GM18861 (cell line): ENCODE results near the gene VPS13C.

Experiments
- ATAC-seq: cut with Tn5 transposase; IDR thresholded peaks from one replicate; pipeline ENCODE4 v1.9.1; 2021; ENCODE audit not compliant: unreplicated experiment

Gene VPS13C

DNA sequence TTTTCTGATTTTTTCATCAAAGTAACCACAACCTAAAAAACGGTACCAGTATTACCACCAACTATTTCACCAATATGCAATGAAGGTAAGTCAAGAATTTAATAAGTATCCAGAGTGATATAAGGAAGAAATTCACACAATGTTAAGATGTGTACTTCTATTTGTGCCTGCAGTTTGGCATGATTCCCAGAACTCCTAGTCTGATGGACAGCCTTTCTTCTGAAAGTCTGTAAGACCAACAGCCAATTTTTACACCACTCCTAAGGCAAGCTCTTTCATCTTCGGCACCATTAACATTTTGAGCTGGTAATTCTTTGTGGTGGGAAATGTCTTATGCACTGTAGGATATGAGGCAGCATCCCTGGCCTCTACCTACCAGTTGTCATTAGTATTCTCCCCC lies 108.3 kb downstream of the VPS13C start:
- ATAC-seq: no peak

DNA sequence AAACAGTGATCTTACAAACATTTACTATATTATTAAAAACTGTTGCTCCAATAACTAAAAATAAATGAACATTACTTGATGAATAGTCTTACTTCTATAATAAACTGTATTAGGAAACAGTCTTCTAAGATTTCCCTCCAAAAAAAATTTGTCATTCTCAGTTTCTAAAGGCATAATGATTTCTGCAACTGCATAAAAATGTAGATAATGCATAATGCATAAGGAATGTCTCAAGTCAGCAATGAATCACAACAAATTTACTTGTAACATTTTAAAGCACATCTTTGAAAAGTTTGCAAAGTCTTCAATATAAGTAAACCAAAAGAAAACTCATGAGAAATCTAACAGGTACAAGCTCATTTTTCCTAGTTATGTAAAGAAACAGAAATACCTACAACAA lies 113.5 kb downstream of the VPS13C start:
- ATAC-seq: no peak

DNA sequence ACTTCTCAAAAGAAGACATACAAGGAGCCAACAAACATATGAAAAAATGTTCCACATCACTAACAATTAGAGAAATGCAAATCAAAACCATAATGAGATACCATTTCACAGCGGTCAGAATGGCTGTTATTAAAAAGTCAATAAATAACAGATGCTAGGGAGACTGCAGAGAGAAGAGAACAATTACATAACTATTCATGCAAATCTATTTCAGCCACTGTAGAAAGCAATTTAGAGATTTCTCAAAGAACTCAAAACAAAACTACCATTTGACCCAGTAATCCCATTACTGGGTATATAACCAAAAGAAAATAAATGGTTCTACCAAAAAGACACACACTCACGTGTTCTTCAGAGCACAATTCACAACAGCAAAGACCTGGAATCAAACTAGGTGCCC lies 116.3 kb downstream of the VPS13C start:
- no peak for ATAC-seq

DNA sequence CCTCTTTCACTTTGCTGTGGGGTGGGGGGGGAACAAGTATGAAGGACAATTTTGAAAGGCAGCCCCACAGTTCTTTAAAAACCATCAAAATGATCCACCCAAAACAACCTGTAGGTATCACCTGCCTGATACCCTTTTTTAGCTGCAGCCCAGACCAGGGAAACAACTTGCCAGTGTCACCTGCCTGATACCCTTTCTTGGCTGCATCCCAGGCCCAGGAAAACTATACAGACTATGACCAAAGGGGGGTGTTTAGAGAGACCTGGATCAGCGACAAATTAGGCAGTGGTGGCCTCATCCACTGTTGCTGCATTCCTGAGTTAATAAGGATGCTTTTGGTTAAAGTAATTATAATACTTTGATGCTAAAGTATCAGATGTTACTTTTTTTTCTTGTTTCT lies 122.0 kb downstream of the VPS13C start:
- no peak for ATAC-seq

DNA sequence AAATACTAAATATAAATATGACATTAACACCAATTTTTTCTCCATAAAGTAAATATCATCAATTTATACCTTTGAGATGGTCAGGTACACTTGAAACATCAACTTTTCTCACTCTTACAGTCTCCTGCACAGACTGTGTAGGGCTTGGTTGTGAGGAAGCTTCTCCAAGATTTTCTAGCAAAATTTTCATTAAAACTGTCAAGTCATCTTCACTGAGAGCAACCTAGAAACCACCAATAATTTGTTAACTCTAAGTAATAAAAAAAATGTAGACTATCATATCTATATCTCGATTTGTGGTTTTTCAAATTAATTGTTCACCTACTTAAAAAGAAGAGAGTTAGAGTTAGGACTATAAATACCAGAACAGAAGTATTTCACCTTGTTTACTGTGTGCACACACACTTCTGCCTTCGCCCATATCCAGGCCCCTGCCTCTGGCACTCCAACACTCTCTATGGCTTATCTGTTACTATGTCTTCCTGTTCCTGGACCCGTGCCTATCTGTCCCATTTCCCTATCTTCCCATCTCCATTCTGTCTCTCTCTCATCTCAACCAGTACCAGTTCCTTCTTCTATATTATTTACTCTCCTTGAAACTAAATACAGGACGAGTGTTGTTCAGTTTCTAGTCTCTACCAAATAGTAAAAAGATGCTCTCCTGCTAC lies 123.6 kb downstream of the VPS13C start:
- no peak for ATAC-seq

DNA sequence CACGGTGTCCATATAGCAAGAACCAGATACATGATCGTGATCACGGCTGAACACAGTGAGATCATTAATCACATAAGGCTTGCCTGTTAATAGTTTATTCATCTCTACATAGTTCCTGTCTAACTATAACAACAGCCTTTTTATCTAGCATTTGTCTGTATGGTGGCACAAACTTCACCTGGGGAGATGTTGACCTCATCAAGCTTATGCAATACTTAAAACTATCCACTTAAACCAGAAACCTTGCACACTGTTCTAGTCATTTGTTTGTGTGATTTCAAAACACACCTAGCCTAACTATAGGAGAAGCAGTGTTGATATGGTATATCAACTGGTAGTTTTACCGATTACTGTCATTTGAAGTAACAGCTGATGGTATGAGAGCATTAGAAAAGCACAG lies 124.8 kb downstream of the VPS13C start:
- no peak for ATAC-seq

DNA sequence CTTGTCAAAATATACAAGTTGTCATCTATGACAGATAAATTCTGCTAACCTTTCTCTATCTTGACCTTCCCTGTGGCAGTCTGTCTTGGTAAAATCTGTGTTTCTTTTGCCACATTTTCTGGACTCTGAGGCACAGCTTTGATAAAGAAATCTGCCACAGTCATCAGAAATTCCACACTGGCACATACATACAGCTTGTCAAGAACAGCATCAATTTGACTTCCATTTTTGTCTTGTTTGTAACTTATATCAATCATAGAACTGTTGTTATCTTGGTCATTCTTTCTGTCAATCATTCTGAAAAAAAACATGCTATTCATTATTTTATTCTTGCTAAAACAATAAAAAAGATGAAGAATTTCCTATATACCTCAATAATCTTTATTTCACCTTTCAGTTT lies 130.8 kb downstream of the VPS13C start:
- no peak for ATAC-seq

DNA sequence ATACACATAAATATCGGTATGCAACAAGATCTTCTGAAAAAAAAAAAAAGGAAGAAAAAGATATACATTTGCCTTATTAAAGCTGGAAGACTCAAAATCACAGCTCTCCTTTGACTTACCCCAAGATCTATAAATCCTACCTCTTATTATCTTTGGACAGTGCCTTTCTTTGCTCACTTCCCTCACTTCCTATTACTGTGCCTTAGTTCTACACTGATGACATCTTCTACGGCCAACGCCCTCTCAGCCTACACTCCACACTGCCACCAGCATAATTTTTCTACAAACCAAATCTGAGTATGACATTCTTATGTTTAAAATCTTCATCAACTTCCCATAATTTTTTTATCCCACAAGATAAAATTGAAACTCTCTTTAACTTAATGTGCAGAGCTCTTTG lies 137.1 kb downstream of the VPS13C start:
- no peak for ATAC-seq

DNA sequence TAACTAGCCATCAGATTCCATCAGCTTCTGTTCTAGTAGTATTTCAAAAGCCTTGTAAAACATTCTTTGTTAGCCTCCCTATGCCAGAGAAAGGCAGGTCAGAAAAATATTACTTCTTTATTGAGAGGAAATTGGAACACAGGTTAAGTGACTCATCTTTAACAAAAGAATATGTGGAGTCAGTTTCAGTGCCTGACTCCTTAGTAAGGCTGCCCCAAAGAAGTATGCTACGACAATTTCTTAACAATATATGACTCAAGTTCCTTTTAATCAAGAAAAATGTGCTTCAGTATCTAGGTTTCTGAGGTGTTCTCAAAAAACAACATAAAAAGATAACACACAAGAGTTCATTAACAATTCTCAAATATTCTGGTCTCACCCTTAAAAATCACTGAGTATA lies 139.2 kb downstream of the VPS13C start:
- no peak for ATAC-seq

DNA sequence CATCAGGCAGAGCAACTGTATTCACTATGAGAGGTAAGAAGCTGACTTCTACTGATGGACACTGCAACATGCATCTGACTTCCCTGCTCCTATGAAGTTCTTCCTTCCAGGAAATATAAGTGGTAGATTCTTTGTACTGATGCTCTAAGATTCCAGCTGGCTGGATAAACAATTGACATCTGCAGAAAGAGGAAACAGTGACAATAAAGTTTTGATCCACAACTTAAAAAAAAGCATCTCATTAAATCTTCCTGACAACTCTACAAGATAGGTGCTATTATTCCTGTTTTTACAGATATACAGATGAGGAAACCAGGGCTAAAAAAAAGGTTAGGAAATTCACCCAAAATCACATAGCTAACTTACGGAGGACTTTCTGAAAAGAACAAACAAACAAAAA lies 142.8 kb downstream of the VPS13C start:
- ATAC-seq: no peak

DNA sequence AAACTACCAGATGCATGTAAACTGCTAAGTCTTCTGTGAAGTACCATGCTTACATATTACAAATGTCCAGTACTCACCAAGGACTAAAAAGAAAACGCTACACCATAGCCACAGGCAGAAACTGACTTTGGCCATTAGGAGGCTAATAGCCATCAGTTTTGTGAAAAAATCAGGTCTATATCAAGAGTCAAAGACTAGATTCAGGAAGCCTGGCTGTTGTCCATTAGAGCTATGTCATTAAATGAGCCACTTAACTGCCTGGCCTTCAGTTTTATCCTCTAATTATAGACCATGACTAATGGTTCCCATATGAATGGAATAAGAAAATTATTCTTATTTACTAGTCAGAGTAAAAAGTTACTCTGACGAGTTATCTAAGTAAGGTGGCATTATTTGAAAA lies 144.1 kb downstream of the VPS13C start:
- ATAC-seq: no peak

DNA sequence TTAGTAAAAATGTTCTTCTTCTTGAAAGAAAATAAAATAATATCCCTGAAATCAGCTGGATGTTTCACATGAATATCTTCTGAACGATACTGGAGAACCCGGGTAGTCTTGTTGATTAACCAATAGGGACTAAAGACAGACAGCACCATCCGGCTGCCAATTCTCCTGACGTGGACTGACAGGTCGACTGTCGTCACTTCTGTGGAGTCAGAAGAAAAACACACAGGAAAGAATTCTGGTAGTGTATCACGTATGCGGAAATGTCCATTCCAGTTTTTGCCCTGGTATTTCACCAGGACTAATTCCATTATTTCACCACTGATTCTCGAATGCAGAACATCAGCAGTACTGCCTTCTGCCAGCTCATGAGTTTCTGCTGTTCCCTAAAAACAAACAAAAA lies 144.6 kb downstream of the VPS13C start:
- ATAC-seq: no peak

DNA sequence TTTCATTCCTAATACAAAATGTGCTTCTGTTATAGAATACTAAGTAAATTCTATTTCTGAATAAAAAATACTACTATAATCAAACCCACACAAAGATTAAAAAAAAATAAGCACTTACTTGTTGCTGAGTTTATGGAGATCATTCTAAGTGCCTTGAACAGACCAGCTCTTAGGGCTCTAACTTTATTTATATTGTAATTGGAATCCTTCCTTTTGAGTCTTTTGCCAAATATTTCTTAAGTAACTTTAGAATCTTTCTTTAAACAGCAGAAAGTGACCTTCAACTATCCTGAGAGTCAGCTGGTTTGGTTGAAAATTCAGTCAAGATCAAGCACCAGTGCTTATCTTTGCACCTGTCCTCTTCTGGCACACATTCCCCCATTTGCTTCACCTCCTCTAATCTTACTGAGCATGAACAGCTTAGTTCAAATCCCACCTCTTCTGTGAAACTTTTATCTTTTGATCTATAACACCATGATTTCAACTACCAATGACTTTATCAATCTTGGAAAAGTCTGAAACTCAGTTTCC lies 149.3 kb downstream of the VPS13C start:
- no peak for ATAC-seq

DNA sequence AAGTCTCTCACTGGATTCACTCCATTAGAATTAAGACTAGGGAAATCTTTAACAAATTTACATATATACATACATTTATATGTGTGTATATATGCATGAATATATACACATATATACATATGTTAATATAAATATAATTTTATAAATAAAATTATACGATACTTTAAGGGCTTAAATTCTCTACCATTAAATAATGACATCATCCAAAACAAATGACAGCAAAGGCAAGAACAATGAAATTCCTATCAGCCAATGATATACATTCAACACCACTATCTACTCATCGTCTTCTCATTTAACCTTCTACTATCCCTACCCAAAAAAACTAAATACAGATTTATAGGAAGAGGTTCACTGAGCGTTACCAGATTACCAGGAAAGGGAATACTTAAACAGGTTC lies 152.0 kb downstream of the VPS13C start:
- no peak for ATAC-seq

DNA sequence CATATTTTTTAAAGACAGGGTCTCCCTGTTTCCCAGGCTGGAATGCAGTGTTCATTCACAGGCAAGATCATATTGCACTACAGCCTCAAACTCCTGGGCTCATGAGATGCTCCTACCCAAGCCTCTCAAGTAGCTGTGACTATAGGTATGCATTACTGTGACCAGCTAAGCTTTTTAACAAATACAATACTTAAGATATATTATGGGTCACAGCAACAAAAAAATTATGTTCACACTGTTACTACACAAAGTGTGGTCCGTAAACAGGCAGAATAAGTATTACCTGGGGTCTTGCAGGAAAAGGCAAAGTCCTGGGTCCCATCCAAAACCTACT lies 152.5 kb downstream of the VPS13C start:
- ATAC-seq: no peak

DNA sequence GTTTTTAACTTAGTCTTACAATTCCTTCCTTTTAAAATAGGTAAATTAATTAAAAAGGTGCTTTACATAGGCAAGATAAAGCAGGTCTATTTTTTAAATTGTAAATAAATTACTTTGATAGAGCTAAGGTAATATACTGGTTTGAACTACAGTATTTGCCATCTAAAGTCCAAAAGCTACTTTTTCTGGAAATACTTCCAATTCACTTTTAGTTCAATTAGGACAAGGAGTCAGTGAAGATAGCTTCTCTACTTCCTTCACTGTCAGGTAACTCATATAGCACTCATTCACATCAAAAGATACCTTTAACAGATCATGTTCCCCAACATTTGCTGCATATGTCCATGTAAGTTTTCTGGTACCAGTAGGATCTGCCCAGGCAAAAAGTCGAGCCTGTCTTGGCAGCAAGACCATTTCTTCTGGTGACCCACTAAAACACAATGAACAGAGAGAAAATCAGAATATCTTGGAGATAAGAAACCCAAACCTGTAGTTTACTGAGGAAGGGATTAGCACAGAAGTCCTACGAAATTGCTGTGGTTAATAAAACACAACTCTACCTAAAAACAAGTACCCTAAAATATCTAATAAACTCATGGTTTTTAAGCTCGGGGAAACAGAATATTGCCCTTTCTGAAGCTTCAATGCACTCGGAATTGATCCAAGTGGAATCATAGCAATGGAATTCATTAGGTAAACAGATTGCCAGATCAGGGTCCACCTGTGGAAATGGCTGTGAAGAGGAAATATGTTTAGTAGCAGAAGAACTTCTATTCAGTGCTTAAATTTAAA lies 153.1 kb downstream of the VPS13C start:
- ATAC-seq: no peak

DNA sequence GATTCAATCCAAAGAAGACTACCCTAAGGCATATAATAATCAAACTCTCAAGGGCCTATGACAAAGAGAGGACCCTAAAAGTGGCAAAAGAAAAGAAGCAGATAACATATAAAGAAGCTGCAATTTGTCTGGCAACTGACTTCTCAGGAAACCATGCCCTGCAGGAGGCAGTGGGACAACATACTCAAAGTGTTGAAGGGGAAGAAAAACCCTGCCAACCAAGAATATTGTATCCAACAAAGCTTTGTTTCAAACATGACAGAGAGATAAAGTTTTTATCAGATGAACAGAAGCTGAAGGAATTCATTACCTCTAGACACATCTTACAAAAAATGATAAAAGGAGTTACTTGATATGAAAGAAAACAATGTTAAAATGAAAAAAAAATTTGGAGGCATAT lies 167.1 kb downstream of the VPS13C start:
- no peak for ATAC-seq

DNA sequence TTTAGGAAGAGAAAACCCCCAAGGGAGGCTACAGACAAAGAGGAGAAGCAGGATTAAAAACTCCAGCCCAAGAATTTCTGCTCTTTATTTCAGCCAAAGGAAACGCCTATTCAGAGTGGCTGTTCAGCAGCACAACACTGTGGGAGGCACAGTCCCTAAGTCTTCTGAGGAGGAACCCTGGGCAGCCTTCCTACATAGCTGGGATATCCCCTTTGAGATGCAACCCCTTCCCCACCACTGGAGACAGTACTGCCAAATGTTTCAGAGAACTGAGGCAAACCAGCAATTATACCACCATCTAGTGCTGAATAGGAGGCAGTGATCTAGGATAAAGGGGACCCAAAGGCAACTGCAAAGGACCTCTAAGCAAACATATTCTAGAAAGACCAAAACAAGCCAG lies 168.1 kb downstream of the VPS13C start:
- ATAC-seq: no peak

DNA sequence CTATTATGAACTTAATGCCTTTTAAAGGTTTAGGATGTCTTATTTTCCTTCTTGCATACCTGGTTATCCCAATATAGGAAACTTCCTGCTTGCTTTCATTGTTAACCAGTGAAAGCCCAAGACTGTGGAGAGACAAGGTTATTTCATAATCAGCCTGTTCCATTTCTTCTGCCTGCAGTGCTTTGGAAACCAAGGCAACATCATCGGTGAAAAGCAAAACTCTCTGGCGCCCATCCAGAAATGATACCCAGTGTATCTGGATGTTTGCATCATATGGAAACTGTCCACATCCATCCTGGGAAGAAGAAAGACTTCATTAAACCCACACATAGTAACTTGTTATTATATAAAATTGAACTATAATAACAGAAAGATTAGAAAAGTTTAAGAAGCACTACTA lies 170.1 kb downstream of the VPS13C start:
- no peak for ATAC-seq

DNA sequence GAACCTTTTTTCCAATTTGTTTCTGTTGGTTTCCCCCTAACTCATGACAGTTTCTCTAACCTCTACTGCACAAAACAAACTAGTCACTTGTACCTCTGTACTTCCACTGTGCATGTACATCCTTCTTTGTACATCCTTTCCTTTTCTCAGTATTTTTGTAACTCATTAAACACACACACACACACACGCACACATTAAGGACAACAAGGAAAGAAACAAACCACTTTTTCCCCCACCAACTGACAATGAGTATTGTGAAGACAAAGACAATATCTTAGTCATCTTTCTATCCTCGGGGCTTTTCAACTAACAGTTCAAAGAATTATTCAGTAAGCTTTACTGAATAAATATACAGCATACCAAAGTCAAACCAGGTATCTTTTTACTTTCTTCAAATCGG lies 170.5 kb downstream of the VPS13C start:
- no peak for ATAC-seq

DNA sequence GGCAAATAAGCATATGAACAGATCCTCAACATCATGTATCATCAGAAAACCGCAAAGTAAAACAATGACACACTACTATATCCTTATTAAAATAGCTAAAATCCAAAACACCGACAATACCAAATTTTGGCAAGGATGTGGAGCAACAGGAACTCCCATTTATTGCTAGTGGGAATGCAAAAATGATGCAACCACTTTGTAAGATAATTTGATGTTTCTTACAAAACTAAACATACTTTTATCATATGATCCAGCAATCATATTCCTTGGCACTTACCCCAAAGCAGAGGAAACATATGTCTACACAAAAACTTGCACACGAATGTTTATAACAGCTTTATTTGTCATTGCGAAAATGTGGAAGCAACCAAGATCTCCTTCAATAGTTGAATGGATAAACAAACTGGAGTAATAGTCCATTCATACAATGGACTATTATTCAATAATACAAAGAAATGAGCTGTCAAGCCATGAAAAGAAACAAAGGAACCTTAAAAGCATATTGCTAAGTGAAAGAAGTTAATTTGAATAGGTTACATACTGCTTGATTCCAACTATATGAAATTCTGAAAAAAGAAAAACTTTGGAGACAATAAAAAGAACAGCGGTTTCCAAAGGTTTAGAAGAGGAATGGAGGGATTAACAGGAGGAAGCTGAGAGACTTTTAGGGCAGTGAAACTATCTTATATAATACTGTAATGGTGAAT lies 172.0 kb downstream of the VPS13C start:
- ATAC-seq: no peak

DNA sequence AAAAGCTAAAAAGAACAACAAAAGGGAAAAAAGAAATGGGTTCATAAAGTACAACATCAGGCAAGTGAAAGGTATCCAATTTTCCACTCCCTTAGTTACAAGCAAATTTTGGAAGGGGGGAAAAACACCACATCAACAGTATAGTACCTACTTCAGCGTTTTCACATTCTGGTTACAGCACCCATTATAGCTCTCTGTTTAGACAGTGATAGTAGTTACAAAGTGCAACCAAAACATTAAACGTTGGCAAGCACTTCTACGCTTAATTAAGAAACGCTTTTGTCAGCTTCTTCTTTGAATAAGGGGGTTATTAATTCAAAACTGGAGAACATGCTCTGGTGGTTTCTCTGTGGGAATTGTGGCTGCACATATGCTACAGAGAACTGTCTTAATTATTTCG lies 180.2 kb downstream of the VPS13C start:
- no peak for ATAC-seq
